Peyer's patch (tissue), 4 donors: ENCODE measurements around the gene UST.

Experiments
- POLR2A ChIP-seq, 2 donors: fragments of 450-650 bp; IDR thresholded peaks; one replicate each; pipeline ENCODE4 v1.5.1; 2017; ENCODE audit warnings: antibody characterized with exemption in 2 of 2, mild to moderate bottlenecking in 2 of 2, moderate library complexity in 2 of 2
- TF ChIP-seq, protein P1 (sequence below), 6 experiments: fragments of 450-650 bp in 4 of 6; fragments of 200-600 bp in 2 of 6; sonication (generic) in 1 of 6; IDR thresholded peaks; one replicate each; pipeline ENCODE4 v1.5.1; 2017 to 2019; ENCODE audit warnings: antibody characterized with exemption in 6 of 6, mild to moderate bottlenecking in 3 of 6, moderate library complexity in 1 of 6

DNA sequence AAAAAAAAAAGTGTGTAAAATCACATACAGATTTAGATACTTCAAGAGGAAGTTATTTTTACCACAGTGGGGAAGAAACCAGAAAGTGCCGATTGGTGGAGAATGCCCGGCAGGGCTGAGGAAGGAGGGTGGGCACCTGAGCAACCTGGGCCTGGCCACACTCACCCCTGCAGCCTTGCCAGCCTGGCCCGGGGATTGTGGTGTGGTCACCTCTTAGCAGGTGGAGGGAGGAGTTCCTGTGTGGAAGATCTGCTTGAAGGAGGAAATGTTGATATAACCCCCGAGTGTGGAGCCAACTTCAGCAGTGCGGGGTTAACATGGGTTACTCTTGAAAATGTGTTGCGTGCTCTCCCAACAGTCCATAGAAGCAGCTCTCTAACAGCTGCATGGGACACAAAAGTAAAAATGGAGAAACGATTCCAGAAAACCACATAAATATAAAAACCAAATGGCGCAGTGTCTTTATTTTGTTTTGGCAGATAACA lies 14.7 kb downstream of the UST start:
- TF ChIP-seq, protein P1, sequence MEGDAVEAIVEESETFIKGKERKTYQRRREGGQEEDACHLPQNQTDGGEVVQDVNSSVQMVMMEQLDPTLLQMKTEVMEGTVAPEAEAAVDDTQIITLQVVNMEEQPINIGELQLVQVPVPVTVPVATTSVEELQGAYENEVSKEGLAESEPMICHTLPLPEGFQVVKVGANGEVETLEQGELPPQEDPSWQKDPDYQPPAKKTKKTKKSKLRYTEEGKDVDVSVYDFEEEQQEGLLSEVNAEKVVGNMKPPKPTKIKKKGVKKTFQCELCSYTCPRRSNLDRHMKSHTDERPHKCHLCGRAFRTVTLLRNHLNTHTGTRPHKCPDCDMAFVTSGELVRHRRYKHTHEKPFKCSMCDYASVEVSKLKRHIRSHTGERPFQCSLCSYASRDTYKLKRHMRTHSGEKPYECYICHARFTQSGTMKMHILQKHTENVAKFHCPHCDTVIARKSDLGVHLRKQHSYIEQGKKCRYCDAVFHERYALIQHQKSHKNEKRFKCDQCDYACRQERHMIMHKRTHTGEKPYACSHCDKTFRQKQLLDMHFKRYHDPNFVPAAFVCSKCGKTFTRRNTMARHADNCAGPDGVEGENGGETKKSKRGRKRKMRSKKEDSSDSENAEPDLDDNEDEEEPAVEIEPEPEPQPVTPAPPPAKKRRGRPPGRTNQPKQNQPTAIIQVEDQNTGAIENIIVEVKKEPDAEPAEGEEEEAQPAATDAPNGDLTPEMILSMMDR (IDR thresholded peaks at IDR 0.05), result no peak
- TF ChIP-seq POLR2A (IDR thresholded peaks at IDR 0.05), result no peak
